ENCODE measurements around the gene ROR1.
A peak's percentile ranks its signal among the peaks of the same experiment; 100 is the strongest.

The ROR1 gene

DNA sequence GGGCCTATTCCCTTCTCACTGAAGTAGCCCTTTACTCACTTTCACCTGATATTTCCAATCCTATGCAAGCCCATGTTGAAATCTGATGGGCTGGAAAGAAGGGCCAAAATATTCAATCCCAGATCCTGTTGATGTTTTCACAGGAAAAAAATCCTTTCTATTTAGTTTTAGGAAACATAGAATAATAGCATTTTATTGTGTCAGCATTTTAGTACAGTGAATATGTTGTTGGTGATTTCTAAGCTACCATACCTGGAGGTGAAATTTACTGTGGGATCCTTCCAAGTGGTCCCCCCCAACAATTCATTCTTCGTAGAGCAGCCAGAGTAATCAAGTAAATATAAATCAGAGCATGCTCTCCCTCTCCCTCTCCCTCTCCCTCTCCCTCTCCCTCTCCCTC lies 426.2 kb downstream of the ROR1 start:
- H3K9me3 Mint-ChIP-seq, result peaks cover 10% of the 10 kb centered on the region
- H3K27me3 Mint-ChIP-seq (ENCODE audit: low read depth), result peaks cover 3% of the 10 kb centered on the region
- peaks cover 7% of the 10 kb centered on the region for H3K36me3 Mint-ChIP-seq (ENCODE audit: low read depth)
- peaks cover 22% of the 10 kb centered on the region for H3K4me1 Mint-ChIP-seq
- H3K4me3 Mint-ChIP-seq, result no peak overlapping the region
- TF ChIP-seq, protein P1, sequence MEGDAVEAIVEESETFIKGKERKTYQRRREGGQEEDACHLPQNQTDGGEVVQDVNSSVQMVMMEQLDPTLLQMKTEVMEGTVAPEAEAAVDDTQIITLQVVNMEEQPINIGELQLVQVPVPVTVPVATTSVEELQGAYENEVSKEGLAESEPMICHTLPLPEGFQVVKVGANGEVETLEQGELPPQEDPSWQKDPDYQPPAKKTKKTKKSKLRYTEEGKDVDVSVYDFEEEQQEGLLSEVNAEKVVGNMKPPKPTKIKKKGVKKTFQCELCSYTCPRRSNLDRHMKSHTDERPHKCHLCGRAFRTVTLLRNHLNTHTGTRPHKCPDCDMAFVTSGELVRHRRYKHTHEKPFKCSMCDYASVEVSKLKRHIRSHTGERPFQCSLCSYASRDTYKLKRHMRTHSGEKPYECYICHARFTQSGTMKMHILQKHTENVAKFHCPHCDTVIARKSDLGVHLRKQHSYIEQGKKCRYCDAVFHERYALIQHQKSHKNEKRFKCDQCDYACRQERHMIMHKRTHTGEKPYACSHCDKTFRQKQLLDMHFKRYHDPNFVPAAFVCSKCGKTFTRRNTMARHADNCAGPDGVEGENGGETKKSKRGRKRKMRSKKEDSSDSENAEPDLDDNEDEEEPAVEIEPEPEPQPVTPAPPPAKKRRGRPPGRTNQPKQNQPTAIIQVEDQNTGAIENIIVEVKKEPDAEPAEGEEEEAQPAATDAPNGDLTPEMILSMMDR (IDR thresholded peaks at IDR 0.05; ENCODE audit: unreplicated experiment in 3 of 3), result no peak
- H3K27ac Mint-ChIP-seq, result no peak overlapping the region

DNA sequence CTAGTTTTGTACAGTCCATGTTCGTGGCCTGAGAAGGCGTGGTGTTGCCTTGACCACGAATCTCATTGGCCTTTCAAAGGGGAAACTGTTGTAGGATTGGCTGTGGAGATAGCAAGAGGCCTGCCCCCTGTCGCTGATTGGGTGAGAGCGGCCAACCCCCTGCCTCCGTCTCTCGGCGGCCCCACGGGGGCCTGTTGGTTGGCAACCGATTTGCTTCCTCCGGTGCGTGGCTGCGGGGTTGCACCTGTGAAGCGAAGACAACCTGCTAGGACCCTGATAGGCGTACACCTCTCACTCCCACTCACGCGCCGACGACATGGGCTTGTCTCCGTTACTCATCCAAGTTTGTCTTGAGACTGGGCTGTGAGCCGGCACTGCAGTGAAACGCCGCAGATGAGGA lies 429.6 kb downstream of the ROR1 start, which contains the start of gene UBE2U:
Gene UBE2U (plus strand): TSS at position 204 of the 400 bp plus-strand sequence. CDS start 428 bp downstream, outside the sequence.
- H3K27me3 Mint-ChIP-seq (ENCODE audit: low read depth), result no peaks in the 10 kb centered on the region
- TF ChIP-seq, protein P1 (IDR thresholded peaks at IDR 0.05; ENCODE audit: unreplicated experiment in 3 of 3), result no peak
- peaks cover under 1% of the 10 kb centered on the region for H3K4me1 Mint-ChIP-seq
- H3K4me3 Mint-ChIP-seq, result no peak within 1 kb of the TSS
- H3K27ac Mint-ChIP-seq, result peak within 1 kb of the TSS in 1 of 3 experiments; percentile 51
- H3K9me3 Mint-ChIP-seq, result peaks cover 10% of the 10 kb centered on the region
- peaks cover 7% of the 10 kb centered on the region for H3K36me3 Mint-ChIP-seq (ENCODE audit: low read depth)

DNA sequence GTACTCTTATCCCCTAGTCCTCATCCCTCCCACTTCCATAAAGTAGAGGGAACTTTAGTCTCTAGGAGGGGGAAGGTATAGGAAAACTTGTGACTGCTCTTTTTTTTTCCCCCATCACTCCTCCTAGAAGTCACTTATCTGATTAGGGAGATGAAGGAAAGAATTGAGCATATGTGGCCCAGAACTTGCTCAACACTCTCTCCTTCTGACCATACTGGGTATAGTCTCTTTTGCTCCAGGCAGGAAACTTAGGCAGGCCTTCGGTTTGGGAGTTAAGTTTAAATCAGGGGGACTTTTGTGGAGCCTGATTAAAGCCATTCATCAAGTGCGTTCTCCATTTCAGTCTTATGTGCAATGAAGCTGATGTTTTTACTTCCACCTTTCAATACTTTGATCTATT lies 435.4 kb downstream of the ROR1 start:
- no peaks in the 10 kb centered on the region for H3K4me1 Mint-ChIP-seq
- TF ChIP-seq, protein P1 (IDR thresholded peaks at IDR 0.05; ENCODE audit: unreplicated experiment in 3 of 3), result no peak
- H3K27ac Mint-ChIP-seq, result no peak overlapping the region
- H3K27me3 Mint-ChIP-seq (ENCODE audit: low read depth), result no peaks in the 10 kb centered on the region
- no peaks in the 10 kb centered on the region for H3K36me3 Mint-ChIP-seq (ENCODE audit: low read depth)
- H3K9me3 Mint-ChIP-seq, result no peaks in the 10 kb centered on the region
- no peak overlapping the region for H3K4me3 Mint-ChIP-seq

DNA sequence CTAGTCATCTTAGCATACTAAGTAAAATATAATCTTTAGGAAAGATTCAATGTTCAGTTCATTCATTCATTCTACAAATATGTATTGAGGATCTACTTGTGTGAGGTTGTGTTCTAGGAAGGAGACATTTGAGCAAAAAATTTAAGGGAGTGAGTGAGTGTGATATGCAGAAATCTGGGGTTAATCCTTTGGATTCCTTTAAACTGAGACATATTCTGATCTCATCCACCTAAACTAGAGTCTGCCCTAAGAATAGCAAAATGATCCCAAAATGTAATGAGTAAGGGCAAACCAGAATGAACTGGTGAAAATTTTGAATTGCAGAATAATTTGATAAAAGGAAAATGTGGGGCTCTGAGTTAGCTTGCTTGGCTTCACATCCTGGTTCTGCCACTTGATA lies 438.2 kb downstream of the ROR1 start:
- Mint-ChIP-seq H3K4me3 (no peak overlapping the region), H3K36me3 (ENCODE audit: low read depth) (no peaks in the 10 kb centered on the region), H3K27me3 (ENCODE audit: low read depth) (no peaks in the 10 kb centered on the region), H3K9me3 (no peaks in the 10 kb centered on the region), H3K27ac (no peak overlapping the region), H3K4me1 (no peaks in the 10 kb centered on the region)
- TF ChIP-seq, protein P1 (IDR thresholded peaks at IDR 0.05; ENCODE audit: unreplicated experiment in 3 of 3), result no peak

DNA sequence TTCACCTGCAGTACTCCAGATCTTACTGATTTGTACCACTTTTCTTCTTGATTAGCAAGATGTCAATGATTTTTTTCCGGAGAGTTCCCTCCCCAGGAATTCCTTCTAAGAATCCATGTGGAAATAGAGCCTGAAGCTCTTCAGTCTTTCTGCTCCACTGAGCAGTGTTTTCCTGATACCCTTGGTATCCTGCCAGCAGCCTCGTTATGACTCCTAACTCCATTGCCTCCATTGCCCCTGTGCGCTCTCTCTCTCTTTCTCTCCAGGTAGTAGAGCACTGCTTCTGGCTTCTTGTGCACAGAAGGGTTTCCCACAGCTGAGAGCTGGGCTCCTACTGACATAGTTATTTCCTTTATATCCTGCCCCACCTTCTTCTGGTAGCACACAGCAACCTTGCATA lies 441.8 kb downstream of the ROR1 start:
- H3K27me3 Mint-ChIP-seq (ENCODE audit: low read depth), result no peaks in the 10 kb centered on the region
- peak overlapping the region in 1 of 3 experiments; percentile 51 for H3K27ac Mint-ChIP-seq
- H3K4me1 Mint-ChIP-seq, result no peaks in the 10 kb centered on the region
- peaks cover 2% of the 10 kb centered on the region for H3K9me3 Mint-ChIP-seq
- TF ChIP-seq, protein P1 (IDR thresholded peaks at IDR 0.05; ENCODE audit: unreplicated experiment in 3 of 3), result no peak
- no peaks in the 10 kb centered on the region for H3K36me3 Mint-ChIP-seq (ENCODE audit: low read depth)
- no peak overlapping the region for H3K4me3 Mint-ChIP-seq

DNA sequence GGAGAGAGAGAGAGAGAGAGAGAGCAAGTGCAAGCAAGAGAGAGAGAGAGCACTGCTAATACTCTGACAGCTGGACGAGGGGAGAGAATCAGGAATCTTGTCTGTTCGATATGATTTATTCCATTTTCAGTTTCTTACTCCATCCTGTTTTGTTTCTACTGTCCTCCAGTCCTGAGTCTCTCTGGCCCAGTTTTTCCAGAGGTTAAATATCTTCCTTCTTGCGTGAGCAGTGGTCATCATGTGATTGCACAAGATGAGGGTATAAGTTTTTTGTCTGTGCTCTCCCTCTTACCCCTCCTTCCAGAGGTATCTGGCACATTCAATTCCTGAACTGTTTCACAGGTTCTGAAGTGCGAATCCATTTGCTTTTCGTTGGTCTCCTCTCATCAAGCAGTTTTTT lies 446.4 kb downstream of the ROR1 start:
- Mint-ChIP-seq H3K4me3 (no peak overlapping the region), H3K27ac (no peak overlapping the region), H3K4me1 (no peaks in the 10 kb centered on the region), H3K9me3 (peaks cover 5% of the 10 kb centered on the region), H3K27me3 (ENCODE audit: low read depth) (no peaks in the 10 kb centered on the region), H3K36me3 (ENCODE audit: low read depth) (no peaks in the 10 kb centered on the region)
- TF ChIP-seq, protein P1 (IDR thresholded peaks at IDR 0.05; ENCODE audit: unreplicated experiment in 3 of 3), result no peak
